GM12892 (cell line): ENCODE measurements around the gene MMP14.

Experiments
- POLR2A ChIP-seq: IDR thresholded peaks from 2 replicates; pipeline ENCODE4 v1.6.1; 2011; ENCODE audit warnings: low read depth, low read length, control low read depth
- POLR2AphosphoS5 ChIP-seq: IDR thresholded peaks from 2 replicates; pipeline ENCODE4 v1.6.1; 2011; ENCODE audit warnings: low read depth, low read length, control low read depth
- TAF1 ChIP-seq: IDR thresholded peaks from 2 replicates; pipeline ENCODE4 v1.6.1; 2011; ENCODE audit warnings: low read depth, mild to moderate bottlenecking, control low read depth, low read length, borderline replicate concordance

DNA sequence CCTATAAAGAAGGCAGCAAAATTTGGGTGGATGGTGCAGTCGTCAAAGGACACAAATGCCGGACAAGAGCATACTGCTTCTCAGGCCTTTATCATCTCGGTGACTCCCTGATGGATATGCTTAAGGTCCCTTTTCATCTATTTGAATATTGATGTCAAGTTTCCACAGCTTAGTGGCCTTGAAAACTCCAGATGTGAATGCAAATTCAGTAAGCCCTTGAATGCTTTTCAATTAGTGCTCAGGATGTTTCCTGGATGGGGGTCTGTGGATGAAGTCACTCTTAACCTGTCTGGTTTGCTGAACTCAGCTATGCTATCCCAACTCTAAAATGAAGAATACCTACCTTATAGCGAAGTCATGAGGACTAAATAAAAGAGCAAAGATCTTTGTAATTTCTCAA lies 57.3 kb downstream of the MMP14 start:
- TF ChIP-seq POLR2AphosphoS5 (no peak), POLR2A (no peak), TAF1 (no peak)
